H9 (cell line): ENCODE results near the gene TMEM95. TPM values are rescaled to one million over a fixed set of nuclear protein-coding genes. Genes with fewer than 3 reads are reported as not detected.

Experiments
- DNase-seq: peaks from one replicate; pipeline ENCODE4 v3.0.0-alpha.2; 2017
- H2AFZ ChIP-seq: one replicate; pipeline ENCODE4 v1.6.1; 2013; ENCODE audit warnings: mild to moderate bottlenecking, low read length, control low read depth, moderate library complexity
- H2AK5ac ChIP-seq: 2 replicates; pipeline ENCODE4 v1.6.1; 2013; ENCODE audit warnings: low read length, control low read depth, mixed read lengths; ENCODE audit not compliant: insufficient read length
- H2BK120ac ChIP-seq: one replicate; pipeline ENCODE4 v1.6.1; 2013; ENCODE audit warnings: low read depth, mild to moderate bottlenecking, low read length, control low read depth, inconsistent platforms; ENCODE audit not compliant: poor library complexity, severe bottlenecking
- H2BK12ac ChIP-seq: 2 replicates; pipeline ENCODE4 v1.6.1; 2013; ENCODE audit warnings: low read length, control low read depth, mixed read lengths, low read depth; ENCODE audit not compliant: insufficient read length
- H2BK15ac ChIP-seq: 2 replicates; pipeline ENCODE4 v1.6.1; 2013; ENCODE audit warnings: low read depth, low read length, control low read depth
- H2BK20ac ChIP-seq: one replicate; pipeline ENCODE4 v1.6.1; 2013; ENCODE audit warnings: low read depth, mild to moderate bottlenecking, low read length, control low read depth, inconsistent platforms; ENCODE audit not compliant: poor library complexity, severe bottlenecking
- H2BK5ac ChIP-seq: 2 replicates; pipeline ENCODE4 v1.6.1; 2013; ENCODE audit warnings: low read length, control low read depth, mixed read lengths; ENCODE audit not compliant: insufficient read length
- H3K14ac ChIP-seq: 2 replicates; pipeline ENCODE4 v1.6.1; 2013; ENCODE audit warnings: low read length, control low read depth; ENCODE audit not compliant: insufficient read depth
- H3K18ac ChIP-seq: 2 replicates; pipeline ENCODE4 v1.6.1; 2013; ENCODE audit warnings: low read depth, mild to moderate bottlenecking, mixed read lengths, low read length, control low read depth; ENCODE audit not compliant: insufficient read length
- H3K23ac ChIP-seq: 2 replicates; pipeline ENCODE4 v1.6.1; 2013; ENCODE audit warnings: low read length, control low read depth, mixed read lengths, low read depth; ENCODE audit not compliant: insufficient read length
- H3K23me2 ChIP-seq: 2 replicates; pipeline ENCODE4 v1.6.1; 2013; ENCODE audit warnings: low read depth, mild to moderate bottlenecking, mixed read lengths, low read length, control low read depth; ENCODE audit not compliant: insufficient read length, poor library complexity, severe bottlenecking
- H3K27ac ChIP-seq: 2 replicates; pipeline ENCODE4 v1.5.1; 2013; ENCODE audit warnings: low read length, control low read depth, mixed read lengths, low read depth; ENCODE audit not compliant: insufficient read length
- H3K27me3 ChIP-seq: 2 replicates; pipeline ENCODE4 v1.6.1; 2013; ENCODE audit warnings: low read length, control low read depth, inconsistent platforms; ENCODE audit not compliant: insufficient read depth
- H3K4ac ChIP-seq: 2 replicates; pipeline ENCODE4 v1.6.1; 2013; ENCODE audit warnings: low read depth, mild to moderate bottlenecking, control low read depth, inconsistent platforms, low read length, moderate library complexity
- H3K4me1 ChIP-seq: 2 replicates; pipeline ENCODE4 v1.6.1; 2013; ENCODE audit warnings: low read length, control low read depth, inconsistent platforms; ENCODE audit not compliant: insufficient read depth
- H3K4me2 ChIP-seq: 2 replicates; pipeline ENCODE4 v1.6.1; 2013; ENCODE audit warnings: low read length, control low read depth, mixed read lengths; ENCODE audit not compliant: insufficient read length, insufficient read depth
- H3K56ac ChIP-seq: 2 replicates; pipeline ENCODE4 v1.6.1; 2013; ENCODE audit warnings: low read depth, mild to moderate bottlenecking, mixed read lengths, low read length, control low read depth; ENCODE audit not compliant: insufficient read length
- H3K79me1 ChIP-seq: 2 replicates; pipeline ENCODE4 v1.6.1; 2013; ENCODE audit warnings: low read depth, mild to moderate bottlenecking, moderate library complexity, low read length, control low read depth, inconsistent platforms; ENCODE audit not compliant: insufficient read depth, poor library complexity, severe bottlenecking
- H3K79me2 ChIP-seq: 2 replicates; pipeline ENCODE4 v1.6.1; 2013; ENCODE audit warnings: low read length, control low read depth, inconsistent platforms; ENCODE audit not compliant: insufficient read depth
- H3K9ac ChIP-seq: 2 replicates; pipeline ENCODE4 v1.6.1; 2013; ENCODE audit warnings: low read length, control low read depth, mixed read lengths; ENCODE audit not compliant: insufficient read length; ENCODE audit errors: extremely low read depth
- H3K9me3 ChIP-seq: one replicate; pipeline ENCODE4 v1.6.1; 2013; ENCODE audit warnings: low read depth, low read length, inconsistent platforms; ENCODE audit not compliant: control insufficient read depth
- H3T11ph ChIP-seq: one replicate; pipeline ENCODE4 v1.6.1; 2013; ENCODE audit warnings: mild to moderate bottlenecking, low read length, control low read depth, inconsistent platforms
- H4K20me1 ChIP-seq: one replicate; pipeline ENCODE4 v1.6.1; 2013; ENCODE audit not compliant: control insufficient read depth, insufficient read length, insufficient read depth
- H4K5ac ChIP-seq: 2 replicates; pipeline ENCODE4 v1.6.1; 2013; ENCODE audit warnings: low read depth, mild to moderate bottlenecking, mixed read lengths, low read length, control low read depth; ENCODE audit not compliant: insufficient read length
- H4K8ac ChIP-seq: replicated peaks from 2 replicates; pipeline ENCODE4 v1.6.1; 2013; ENCODE audit warnings: low read length, control low read depth, mixed read lengths, low read depth; ENCODE audit not compliant: insufficient read length
- H4K91ac ChIP-seq: 2 replicates; pipeline ENCODE4 v1.6.1; 2013; ENCODE audit warnings: low read depth, mild to moderate bottlenecking, moderate library complexity, mixed read lengths, low read length, control low read depth; ENCODE audit not compliant: insufficient read length
- H3K27ac Mint-ChIP-seq, 3 experiments: 2 replicates in 2 of 3; 3 replicates in 1 of 3; pipeline ENCODE4 v1.8.0; 2020 to 2021; ENCODE audit warnings: mixed read lengths in 3 of 3, mild to moderate bottlenecking in 1 of 3, moderate library complexity in 1 of 3
- H3K27me3 Mint-ChIP-seq: 2 replicates; pipeline ENCODE4 v1.8.0; 2021; ENCODE audit warnings: low read depth, mild to moderate bottlenecking, moderate library complexity, mixed read lengths
- H3K36me3 Mint-ChIP-seq, 3 experiments: 2 replicates in 2 of 3; 3 replicates in 1 of 3; pipeline ENCODE4 v1.8.0; 2020 to 2021; ENCODE audit warnings: low read depth in 3 of 3, mixed read lengths in 3 of 3; ENCODE audit not compliant: insufficient read depth in 1 of 3
- H3K4me1 Mint-ChIP-seq, 2 experiments: 2 replicates each; pipeline ENCODE4 v1.8.0; 2020; ENCODE audit warnings: mixed read lengths in 2 of 2
- H3K4me3 Mint-ChIP-seq, 2 experiments: 2 replicates in 1 of 2; 3 replicates in 1 of 2; pipeline ENCODE4 v1.8.0; 2020 to 2021; ENCODE audit warnings: mild to moderate bottlenecking in 2 of 2, mixed read lengths in 2 of 2, moderate library complexity in 1 of 2
- H3K9me3 Mint-ChIP-seq, 2 experiments: 2 replicates in 1 of 2; 3 replicates in 1 of 2; pipeline ENCODE4 v1.8.0; 2020; ENCODE audit warnings: mild to moderate bottlenecking in 2 of 2, mixed read lengths in 2 of 2, moderate library complexity in 1 of 2
- WGBS: extraction: QIAGEN DNeasy Blood & Tissue Kit; methylation state at CpG from one replicate; pipeline ENCODE4 v1.1.7; 2013; ENCODE audit warnings: missing lambda C conversion rate, low lambda C conversion rate, mixed read lengths; ENCODE audit not compliant: insufficient read length; ENCODE audit errors: extremely low coverage; 5-methylcytosine and 5-hydroxymethylcytosine counted together
- total RNA-seq: library from RNA; stranded (reverse); gene quantifications from 2 replicates; pipeline ENCODE4 v1.2.1, GENCODE V29; 2021
- TF ChIP-seq, protein P1 (sequence below): fragments of 200-600 bp; sonication (generic); conservative IDR thresholded peaks from 3 replicates; pipeline ENCODE4 v1.8.0; 2021; ENCODE audit warnings: antibody characterized with exemption, mild to moderate bottlenecking

TMEM95 gene
- total RNA-seq, 1 experiment from 2014 or later = not detected

DNA sequence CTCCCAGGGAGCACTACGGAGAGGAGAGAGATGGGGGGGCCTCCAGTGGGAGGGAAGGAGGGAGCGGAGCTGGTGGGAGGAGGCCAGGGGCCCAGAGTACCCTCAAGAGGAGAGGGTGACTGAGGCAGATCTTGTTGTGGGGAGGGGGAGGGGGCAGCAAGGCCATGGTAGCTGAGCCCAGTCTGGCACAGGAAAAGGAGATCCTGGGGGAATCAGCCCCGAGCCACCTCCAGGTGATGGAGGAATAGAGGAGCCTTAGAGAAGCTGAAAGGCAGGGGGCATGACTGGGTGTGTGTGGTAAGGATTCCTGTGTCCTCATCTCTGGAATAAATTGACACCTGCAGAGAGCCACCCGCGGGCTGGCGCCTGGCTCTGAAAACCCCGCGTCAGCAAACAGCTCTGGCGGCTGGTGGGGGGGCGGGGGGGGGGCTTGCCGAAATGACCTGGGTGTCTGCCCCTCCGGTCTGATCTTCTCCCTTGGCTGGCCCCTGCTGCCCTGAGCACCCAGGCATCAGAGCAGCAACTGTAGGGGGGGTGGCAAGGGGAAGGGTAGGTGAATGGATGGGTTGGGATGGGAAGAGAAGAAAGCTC, 51.4 kb downstream of the TMEM95 start:
- Histone ChIP-seq H3K9me3 (no peaks in the 10 kb centered on the region), H2BK12ac (no peak overlapping the region), H4K91ac (no peak overlapping the region), H3K23ac (no peak overlapping the region), H2BK15ac (no peak overlapping the region), H3K56ac (no peak overlapping the region), H3K27me3 (no peaks in the 10 kb centered on the region), H3K4me2 (peak overlapping the region; percentile 78), H3K14ac (no peak overlapping the region), H3K18ac (no peak overlapping the region), H3K4ac (no peak overlapping the region), H4K5ac (no peak overlapping the region), H3T11ph (no peak overlapping the region), H4K8ac (no peak overlapping the region), H2BK5ac (no peak overlapping the region), H3K79me2 (no peaks in the 10 kb centered on the region), H2AFZ (no peak overlapping the region), H2AK5ac (no peak overlapping the region), H3K79me1 (no peaks in the 10 kb centered on the region), H3K9ac (no peak overlapping the region), H2BK20ac (no peak overlapping the region), H4K20me1 (no peaks in the 10 kb centered on the region), H3K4me1 (no peaks in the 10 kb centered on the region; the same call in 1 of the 2 replicates), H3K27ac (no peak overlapping the region), H3K23me2 (peaks cover 5% of the 10 kb centered on the region), H2BK120ac (no peak overlapping the region)
- peaks cover 0 to 2% of the 10 kb centered on the region in 2 experiments; a peak in 1 of 5 replicates for H3K9me3 Mint-ChIP-seq
- WGBS = no CpG with 5 or more reads among the region's 12 CpGs
- no peaks in the 10 kb centered on the region for H3K27me3 Mint-ChIP-seq
- H3K27ac Mint-ChIP-seq = no peak overlapping the region; a peak in 1 of 7 replicates
- H3K4me1 Mint-ChIP-seq = peaks cover 26 to 34% of the 10 kb centered on the region in 2 experiments
- peaks cover 19 to 31% (median 27%) of the 10 kb centered on the region in 3 experiments for H3K36me3 Mint-ChIP-seq
- TF ChIP-seq, protein P1, sequence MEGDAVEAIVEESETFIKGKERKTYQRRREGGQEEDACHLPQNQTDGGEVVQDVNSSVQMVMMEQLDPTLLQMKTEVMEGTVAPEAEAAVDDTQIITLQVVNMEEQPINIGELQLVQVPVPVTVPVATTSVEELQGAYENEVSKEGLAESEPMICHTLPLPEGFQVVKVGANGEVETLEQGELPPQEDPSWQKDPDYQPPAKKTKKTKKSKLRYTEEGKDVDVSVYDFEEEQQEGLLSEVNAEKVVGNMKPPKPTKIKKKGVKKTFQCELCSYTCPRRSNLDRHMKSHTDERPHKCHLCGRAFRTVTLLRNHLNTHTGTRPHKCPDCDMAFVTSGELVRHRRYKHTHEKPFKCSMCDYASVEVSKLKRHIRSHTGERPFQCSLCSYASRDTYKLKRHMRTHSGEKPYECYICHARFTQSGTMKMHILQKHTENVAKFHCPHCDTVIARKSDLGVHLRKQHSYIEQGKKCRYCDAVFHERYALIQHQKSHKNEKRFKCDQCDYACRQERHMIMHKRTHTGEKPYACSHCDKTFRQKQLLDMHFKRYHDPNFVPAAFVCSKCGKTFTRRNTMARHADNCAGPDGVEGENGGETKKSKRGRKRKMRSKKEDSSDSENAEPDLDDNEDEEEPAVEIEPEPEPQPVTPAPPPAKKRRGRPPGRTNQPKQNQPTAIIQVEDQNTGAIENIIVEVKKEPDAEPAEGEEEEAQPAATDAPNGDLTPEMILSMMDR = no peak
- no peak for DNase-seq
- peak overlapping the region; percentile 76 to 96 for H3K4me3 Mint-ChIP-seq

Other genes starting within 250 kb of the TMEM95 start
- not detected in 2 replicates for gene ASGR2, start 240.3 kb upstream of the TMEM95 start, total RNA-seq
- 5.2 and 5.9 TPM in 2 replicates for gene ASGR1, start 175.8 kb upstream of the TMEM95 start, total RNA-seq
- 38.2 and 38.3 TPM in 2 replicates for gene DLG4, start 135.3 kb upstream of the TMEM95 start, total RNA-seq
- 272 and 283 TPM in 2 replicates for gene ACADVL, start 135.2 kb upstream of the TMEM95 start, total RNA-seq
- gene DVL2, start 120.6 kb upstream of the TMEM95 start, total RNA-seq = 82.9 and 84.1 TPM in 2 replicates
- 105 and 110 TPM in 2 replicates for gene PHF23, start 115.7 kb upstream of the TMEM95 start, total RNA-seq
- gene GABARAP, start 112.7 kb upstream of the TMEM95 start, total RNA-seq = 261 and 266 TPM in 2 replicates
- 134 and 141 TPM in 2 replicates for gene CTDNEP1, start 103.4 kb upstream of the TMEM95 start, total RNA-seq
- 46.5 and 49.6 TPM in 2 replicates for gene ELP5, start 102.9 kb upstream of the TMEM95 start, total RNA-seq
- 174 and 177 TPM in 2 replicates for gene CLDN7, start 92.7 kb upstream of the TMEM95 start, total RNA-seq
- gene SLC2A4, start 73.4 kb upstream of the TMEM95 start, total RNA-seq = 4.4 and 4.7 TPM in 2 replicates
- 24.0 and 26.0 TPM in 2 replicates for gene YBX2, start 60.5 kb upstream of the TMEM95 start, total RNA-seq
- gene EIF5A, start 47.5 kb upstream of the TMEM95 start, total RNA-seq = 978 and 1,015 TPM in 2 replicates
- 62.6 and 62.7 TPM in 2 replicates for gene GPS2, start 39.8 kb upstream of the TMEM95 start, total RNA-seq
- gene NEURL4, start 25.8 kb upstream of the TMEM95 start, total RNA-seq = 54.8 and 55.4 TPM in 2 replicates
- 15.5 and 18.2 TPM in 2 replicates for gene ACAP1, start 18.6 kb upstream of the TMEM95 start, total RNA-seq
- 5.3 and 5.6 TPM in 2 replicates for gene KCTD11, start 3.0 kb upstream of the TMEM95 start, total RNA-seq
- gene TNK1, start 25.9 kb downstream of the TMEM95 start, total RNA-seq = 10.1 and 11.2 TPM in 2 replicates
- gene PLSCR3, start 39.4 kb downstream of the TMEM95 start, total RNA-seq = 31.5 and 32.1 TPM in 2 replicates
- 151 and 153 TPM in 2 replicates for gene TMEM256, start 48.9 kb downstream of the TMEM95 start, total RNA-seq
- gene NLGN2, start 52.7 kb downstream of the TMEM95 start, total RNA-seq = 70.2 and 70.5 TPM in 2 replicates
- 0.33 and 0.46 TPM in 2 replicates for gene SPEM1, start 65.2 kb downstream of the TMEM95 start, total RNA-seq
- not detected in 2 replicates for gene SPEM2, start 70.5 kb downstream of the TMEM95 start, total RNA-seq
- not detected in 2 replicates for gene SPEM3, start 73.7 kb downstream of the TMEM95 start, total RNA-seq
- 8.3 and 8.6 TPM in 2 replicates for gene TMEM102, start 80.3 kb downstream of the TMEM95 start, total RNA-seq
- 14.1 and 15.2 TPM in 2 replicates for gene FGF11, start 84.4 kb downstream of the TMEM95 start, total RNA-seq
- 12.7 and 13.2 TPM in 2 replicates for gene CHRNB1, start 89.9 kb downstream of the TMEM95 start, total RNA-seq
- 14.4 and 14.9 TPM in 2 replicates for gene ZBTB4, start 124.5 kb downstream of the TMEM95 start, total RNA-seq
- gene SLC35G6, start 126.3 kb downstream of the TMEM95 start, total RNA-seq = not detected in 2 replicates
- gene POLR2A, start 129.2 kb downstream of the TMEM95 start, total RNA-seq = 153 and 154 TPM in 2 replicates
- gene TNFSF12, start 193.9 kb downstream of the TMEM95 start, total RNA-seq = 5.8 and 7.1 TPM in 2 replicates
- 0.94 and 1.4 TPM in 2 replicates for gene TNFSF13, start 203.6 kb downstream of the TMEM95 start, total RNA-seq
- 80.6 and 83.1 TPM in 2 replicates for gene SENP3, start 206.8 kb downstream of the TMEM95 start, total RNA-seq
- gene CD68, start 224.5 kb downstream of the TMEM95 start, total RNA-seq = 0.37 and 0.42 TPM in 2 replicates
- gene MPDU1, start 228.7 kb downstream of the TMEM95 start, total RNA-seq = 73.1 and 76.1 TPM in 2 replicates
- gene SOX15, start 234.9 kb downstream of the TMEM95 start, total RNA-seq = 7.7 TPM in 2 replicates